ENCODE results near the gene MRPL42. TPM values are rescaled to one million over a fixed set of nuclear protein-coding genes. Genes with fewer than 3 reads are reported as not detected.
A peak's percentile ranks its signal among the peaks of the same experiment; 100 is the strongest.

The MRPL42 gene
- total RNA-seq, 6 experiments from 2014 or later = 66.5 to 77.6 (median 73.9) TPM

- H3K4me3 Mint-ChIP-seq = peak overlapping the region; percentile 0; the same call in 1 of the 2 replicates
- peaks cover 19% of the 10 kb centered on the region for H3K4me1 Mint-ChIP-seq (ENCODE audit: low read depth)
- H3K36me3 Mint-ChIP-seq (ENCODE audit: low read depth) = no peaks in the 10 kb centered on the region
- DNase-seq = peak; percentile 89
- H3K27ac Mint-ChIP-seq = no peak overlapping the region
- TF ChIP-seq CTCF (IDR thresholded peaks at IDR 0.05) = no peak
- no peaks in the 10 kb centered on the region for H3K9me3 Mint-ChIP-seq
- H3K27me3 Mint-ChIP-seq (ENCODE audit: insufficient read depth) = peaks cover 2% of the 10 kb centered on the region; the same call in 1 of the 2 replicates
Measured at GRCh38 chr12:93526786-93527428, 59.6 kb downstream of the MRPL42 start.

GRCh38 chr12:93530358-93530757, 63.0 kb downstream of the MRPL42 start:
- Mint-ChIP-seq H3K4me3 (no peak overlapping the region), H3K27me3 (ENCODE audit: insufficient read depth) (peaks cover 3% of the 10 kb centered on the region), H3K9me3 (no peaks in the 10 kb centered on the region), H3K27ac (no peak overlapping the region), H3K4me1 (ENCODE audit: low read depth) (peaks cover 19% of the 10 kb centered on the region), H3K36me3 (ENCODE audit: low read depth) (no peaks in the 10 kb centered on the region)
- no peak for DNase-seq
- TF ChIP-seq CTCF (IDR thresholded peaks at IDR 0.05) = no peak

GRCh38 chr12:93533310-93533709, 66.0 kb downstream of the MRPL42 start:
- peaks cover 3% of the 10 kb centered on the region for H3K27me3 Mint-ChIP-seq (ENCODE audit: insufficient read depth)
- no peak for TF ChIP-seq CTCF (IDR thresholded peaks at IDR 0.05)
- H3K9me3 Mint-ChIP-seq = no peaks in the 10 kb centered on the region
- H3K4me1 Mint-ChIP-seq (ENCODE audit: low read depth) = peaks cover 17% of the 10 kb centered on the region
- no peak for DNase-seq
- no peak overlapping the region for H3K4me3 Mint-ChIP-seq
- no peaks in the 10 kb centered on the region for H3K36me3 Mint-ChIP-seq (ENCODE audit: low read depth)
- H3K27ac Mint-ChIP-seq = no peak overlapping the region

GRCh38 chr12:93536111-93536765, 68.9 kb downstream of the MRPL42 start:
- no peak overlapping the region for H3K4me3 Mint-ChIP-seq
- H3K36me3 Mint-ChIP-seq (ENCODE audit: low read depth) = no peaks in the 10 kb centered on the region
- H3K9me3 Mint-ChIP-seq = no peaks in the 10 kb centered on the region
- TF ChIP-seq CTCF (IDR thresholded peaks at IDR 0.05) = no peak
- H3K27ac Mint-ChIP-seq = peak overlapping the region; percentile 10; the same call in 1 of the 2 replicates
- peaks cover 17% of the 10 kb centered on the region for H3K4me1 Mint-ChIP-seq (ENCODE audit: low read depth)
- peaks cover 1% of the 10 kb centered on the region for H3K27me3 Mint-ChIP-seq (ENCODE audit: insufficient read depth)
- no peak for DNase-seq

- Mint-ChIP-seq H3K27me3 (ENCODE audit: insufficient read depth) (peaks cover 1% of the 10 kb centered on the region; the same call in 1 of the 2 replicates), H3K36me3 (ENCODE audit: low read depth) (no peaks in the 10 kb centered on the region; the same call in 1 of the 2 replicates), H3K4me3 (no peak overlapping the region), H3K4me1 (ENCODE audit: low read depth) (peaks cover 17% of the 10 kb centered on the region), H3K9me3 (no peaks in the 10 kb centered on the region), H3K27ac (peak overlapping the region; percentile 33; the same call in 1 of the 2 replicates)
- peak; percentile 66 for DNase-seq
- TF ChIP-seq CTCF (IDR thresholded peaks at IDR 0.05) = no peak
Measured at GRCh38 chr12:93536766-93537488, 69.6 kb downstream of the MRPL42 start.

Data from HFFc6 (cell line).